H1 (cell line): ENCODE measurements around the gene TBC1D19. TPM values are rescaled to one million over a fixed set of nuclear protein-coding genes. Genes with fewer than 3 reads are reported as not detected.

Source experiments
- ASH2L ChIP-seq: fragments of 200-600, 300-600 bp; sonication (generic); IDR thresholded peaks from one replicate; pipeline ENCODE4 v1.7.1; 2017; ENCODE audit warnings: low read length
- CBX8 ChIP-seq: fragments of 300-800, 300-1000 bp; sonication (generic); IDR thresholded peaks from 2 replicates; pipeline ENCODE4 v1.7.1; 2016; ENCODE audit warnings: low read depth, low read length, borderline replicate concordance
- JUND ChIP-seq: IDR thresholded peaks from 2 replicates; pipeline ENCODE4 v1.6.1; 2011; ENCODE audit warnings: mild to moderate bottlenecking, improper control_type of control experiment, low read length
- POU5F1 ChIP-seq: IDR thresholded peaks from 2 replicates; pipeline ENCODE4 v1.6.1; 2011; ENCODE audit warnings: low read depth, mild to moderate bottlenecking, low read length, moderate library complexity
- SP1 ChIP-seq: IDR thresholded peaks from 2 replicates; pipeline ENCODE4 v1.6.1; 2011; ENCODE audit warnings: low read depth, low read length
- SP2 ChIP-seq: IDR thresholded peaks from 2 replicates; pipeline ENCODE4 v1.6.1; 2012; ENCODE audit warnings: mild to moderate bottlenecking, low read length, inconsistent platforms
- SUZ12 ChIP-seq: fragments of 200-600 bp; sonication (generic); IDR thresholded peaks from 2 replicates; pipeline ENCODE4 v1.6.1; 2012; ENCODE audit warnings: mild to moderate bottlenecking, inconsistent platforms, low read length, moderate library complexity, mixed read lengths
- polyA plus RNA-seq, 7 experiments: library from polyadenylated mRNA; depleted of rRNA in 3 of 7; stranded (reverse) in 5 of 7; unstranded in 2 of 7; fragments of >200 nt in 5 of 7; fragments of 200-250 nt in 2 of 7; gene quantifications; 1 replicate in 5 of 7; 2 replicates in 1 of 7; 4 replicates in 1 of 7; pipeline versions ENCODE4 v1.2.1 to v1.2.3, GENCODE V29; 2011 to 2013; ENCODE audit warnings: missing spikeins in 2 of 7, mixed read lengths in 2 of 7
- total RNA-seq: library from RNA; stranded (reverse); fragmentation: NEBNext Ultra II Directional; extraction: Animal tissue kit (Norgen Biotek cat#: 25700); gene quantifications from 2 replicates; pipeline ENCODE4 v1.2.1, GENCODE V29; 2021

The TBC1D19 gene
- total and polyA plus RNA-seq, 2 of the 8 experiments (the other 6 are each of a cell fraction or from before 2014, with no cell fraction given): 1.9 to 3.5 TPM

GRCh38 chr4:26566133-26566532, 17.8 kb upstream of the TBC1D19 start (continued):
- TF ChIP-seq SUZ12 (no peak), CBX8 (no peak), POU5F1 (no peak), SP2 (no peak), SP1 (no peak), JUND (no peak), ASH2L (no peak)
